ENCODE measurements around the gene RPL22L1. TPM values are rescaled to one million over a fixed set of nuclear protein-coding genes. Genes with fewer than 3 reads are reported as not detected.
A peak's percentile ranks its signal among the peaks of the same experiment; 100 is the strongest.
"Not testable (repeated sequence)": the region's sequence is repeated elsewhere in the genome, so short reads cannot be mapped to it uniquely, and the experiment has no call there.

RPL22L1 gene
- total RNA-seq, 1 experiment from 2014 or later: 52.8 TPM

GRCh38 chr3:170897199-170897598, 27.2 kb upstream of the RPL22L1 start:
- not testable (repeated sequence) for H3K27ac ChIP-seq; H3K9me3 ChIP-seq (replicated peaks); H3K4me3 ChIP-seq; H3K27me3 ChIP-seq; H3K4me1 ChIP-seq; H3K36me3 ChIP-seq; DNase-seq

- Histone ChIP-seq H3K9me3 (replicated peaks) (no peaks in the 10 kb centered on the region), H3K36me3 (no peaks in the 10 kb centered on the region), H3K4me3 (no peak overlapping the region), H3K4me1 (no peaks in the 10 kb centered on the region), H3K27ac (no peak overlapping the region), H3K27me3 (no peaks in the 10 kb centered on the region)
- DNase-seq: no peak
Measured at GRCh38 chr3:170896781-170897180, 26.8 kb upstream of the RPL22L1 start.

GRCh38 chr3:170896333-170896732, 26.3 kb upstream of the RPL22L1 start:
- not testable (repeated sequence) for H3K27me3 ChIP-seq; H3K4me1 ChIP-seq; H3K9me3 ChIP-seq (replicated peaks); H3K4me3 ChIP-seq; H3K27ac ChIP-seq; H3K36me3 ChIP-seq; DNase-seq

- Histone ChIP-seq H3K4me1 (no peaks in the 10 kb centered on the region), H3K27ac (no peak overlapping the region), H3K27me3 (no peaks in the 10 kb centered on the region), H3K4me3 (no peak overlapping the region), H3K36me3 (no peaks in the 10 kb centered on the region), H3K9me3 (replicated peaks) (no peaks in the 10 kb centered on the region)
- DNase-seq: no peak
Measured at GRCh38 chr3:170893895-170894294, 23.9 kb upstream of the RPL22L1 start.

GRCh38 chr3:170889630-170890029, 19.6 kb upstream of the RPL22L1 start:
- no peak overlapping the region for H3K27ac ChIP-seq
- no peaks in the 10 kb centered on the region for H3K4me1 ChIP-seq
- no peaks in the 10 kb centered on the region for H3K9me3 ChIP-seq (replicated peaks)
- no peak overlapping the region for H3K4me3 ChIP-seq
- DNase-seq: no peak
- H3K36me3 ChIP-seq: no peaks in the 10 kb centered on the region
- H3K27me3 ChIP-seq: no peaks in the 10 kb centered on the region

- no peak overlapping the region for H3K27ac ChIP-seq
- DNase-seq: no peak
- no peaks in the 10 kb centered on the region for H3K9me3 ChIP-seq (replicated peaks)
- no peak overlapping the region for H3K4me3 ChIP-seq
- no peaks in the 10 kb centered on the region for H3K27me3 ChIP-seq
- H3K36me3 ChIP-seq: no peaks in the 10 kb centered on the region
- H3K4me1 ChIP-seq: no peaks in the 10 kb centered on the region
Measured at GRCh38 chr3:170889132-170889531, 19.1 kb upstream of the RPL22L1 start.

GRCh38 chr3:170884109-170884930, 14.3 kb upstream of the RPL22L1 start:
- peak overlapping the region; percentile 49 for H3K4me3 ChIP-seq
- H3K36me3 ChIP-seq; H3K4me1 ChIP-seq; H3K9me3 ChIP-seq (replicated peaks); H3K27me3 ChIP-seq; DNase-seq; H3K27ac ChIP-seq: not testable (repeated sequence)

- not testable (repeated sequence) for DNase-seq; H3K4me3 ChIP-seq; H3K4me1 ChIP-seq; H3K27me3 ChIP-seq; H3K36me3 ChIP-seq; H3K27ac ChIP-seq; H3K9me3 ChIP-seq (replicated peaks)
Measured at GRCh38 chr3:170878688-170879087, 8.7 kb upstream of the RPL22L1 start.

- not testable (repeated sequence) for H3K27ac ChIP-seq; H3K4me1 ChIP-seq; H3K27me3 ChIP-seq; H3K4me3 ChIP-seq; DNase-seq; H3K36me3 ChIP-seq; H3K9me3 ChIP-seq (replicated peaks)
Measured at GRCh38 chr3:170877311-170877710, 7.3 kb upstream of the RPL22L1 start.

GRCh38 chr3:170876537-170876936, 6.5 kb upstream of the RPL22L1 start:
- no peaks in the 10 kb centered on the region for H3K4me1 ChIP-seq
- H3K27ac ChIP-seq: no peak overlapping the region
- H3K36me3 ChIP-seq: no peaks in the 10 kb centered on the region
- H3K4me3 ChIP-seq: no peak overlapping the region
- H3K27me3 ChIP-seq: no peaks in the 10 kb centered on the region
- no peak for DNase-seq
- no peaks in the 10 kb centered on the region for H3K9me3 ChIP-seq (replicated peaks)

GRCh38 chr3:170869239-170869590, 780 bp downstream of the RPL22L1 start:
- peak overlapping the region; percentile 75 for H3K4me3 ChIP-seq
- no peaks in the 10 kb centered on the region for H3K9me3 ChIP-seq (replicated peaks)
- H3K36me3 ChIP-seq: peaks cover 39% of the 10 kb centered on the region
- H3K4me1 ChIP-seq: 0 out of 2 replicates have a peak, but pooled peaks cover 2% of the 10 kb centered on the region
- DNase-seq: peak in 1 of 2 experiments; percentile 10
- H3K27me3 ChIP-seq: no peaks in the 10 kb centered on the region
- peak overlapping the region; percentile 88 for H3K27ac ChIP-seq

GRCh38 chr3:170868577-170869238, 1.3 kb downstream of the RPL22L1 start:
- no peak for DNase-seq
- Histone ChIP-seq H3K9me3 (replicated peaks) (no peaks in the 10 kb centered on the region), H3K27ac (peak overlapping the region; percentile 88; the same call in 1 of the 2 replicates), H3K36me3 (peaks cover 39% of the 10 kb centered on the region), H3K27me3 (no peaks in the 10 kb centered on the region), H3K4me1 (0 out of 2 replicates have a peak, but pooled peaks cover 2% of the 10 kb centered on the region), H3K4me3 (peak overlapping the region; percentile 75)

- Histone ChIP-seq H3K4me3 (no peak overlapping the region), H3K4me1 (peaks cover 5% of the 10 kb centered on the region; the same call in 1 of the 2 replicates), H3K36me3 (peaks cover 39% of the 10 kb centered on the region), H3K27me3 (no peaks in the 10 kb centered on the region), H3K27ac (no peak overlapping the region), H3K9me3 (replicated peaks) (no peaks in the 10 kb centered on the region)
- DNase-seq: no peak
Measured at GRCh38 chr3:170867143-170867937, 2.7 kb downstream of the RPL22L1 start.

GRCh38 chr3:170866499-170866898, 3.5 kb downstream of the RPL22L1 start:
- Histone ChIP-seq H3K4me1 (peaks cover 5% of the 10 kb centered on the region; the same call in 1 of the 2 replicates), H3K4me3 (no peak overlapping the region), H3K36me3 (peaks cover 39% of the 10 kb centered on the region), H3K9me3 (replicated peaks) (no peaks in the 10 kb centered on the region), H3K27ac (no peak overlapping the region), H3K27me3 (no peaks in the 10 kb centered on the region)
- DNase-seq: no peak

Measured in SJCRH30 (cell line).